H1 (cell line): ENCODE results near the gene S1PR1. TPM values are rescaled to one million over a fixed set of nuclear protein-coding genes. Genes with fewer than 3 reads are reported as not detected.

ENCODE experiments used
- CTCF ChIA-PET: fragments of 300-600 bp; sonication (Branson Sonifier 250); formaldehyde crosslinking; loops from one replicate; lab custom pipeline; 2021; ENCODE audit not compliant: partially characterized antibody; lab: Charles Lee
- POLR2A ChIA-PET: fragments of 300-600 bp; sonication (Branson Sonifier 250); formaldehyde crosslinking; loops from one replicate; lab custom pipeline; 2021; ENCODE audit warnings: inconsistent platforms; ENCODE audit not compliant: partially characterized antibody; lab: Charles Lee
- DNase-seq, 2 experiments: peaks; one replicate each; pipeline versions ENCODE4 v3.0.0 to v3.0.0-alpha.2; 2010 to 2022; ENCODE audit warnings: low spot score in 2 of 2, low read depth in 1 of 2, mixed read lengths in 1 of 2
- FAIRE-seq: peaks from 2 replicates; lab custom pipeline; 2011; peaks lifted over from hg19 to GRCh38; lab: Jason Lieb, UNC
- H2AFZ ChIP-seq: 2 replicates; pipeline ENCODE4 v1.8.1; 2012; ENCODE audit warnings: low read length, inconsistent platforms
- H2AK5ac ChIP-seq: 2 replicates; pipeline ENCODE4 v1.6.1; 2013; ENCODE audit warnings: low read depth, low read length
- H2BK120ac ChIP-seq: replicated peaks from 2 replicates; pipeline ENCODE3; 2013; ENCODE audit warnings: low read depth, low read length, inconsistent platforms
- H2BK12ac ChIP-seq: 2 replicates; pipeline ENCODE4 v1.6.1; 2013; ENCODE audit warnings: low read depth, low read length
- H2BK15ac ChIP-seq: 2 replicates; pipeline ENCODE4 v1.6.1; 2013; ENCODE audit warnings: low read length
- H2BK20ac ChIP-seq: 2 replicates; pipeline ENCODE4 v1.6.1; 2013; ENCODE audit warnings: low read length
- H2BK5ac ChIP-seq: 2 replicates; pipeline ENCODE4 v1.6.1; 2013; ENCODE audit warnings: low read depth, low read length
- H3K14ac ChIP-seq: 2 replicates; pipeline ENCODE4 v1.6.1; 2013; ENCODE audit warnings: inconsistent platforms; ENCODE audit not compliant: insufficient read length
- H3K18ac ChIP-seq: 2 replicates; pipeline ENCODE4 v1.6.1; 2013; ENCODE audit warnings: low read length; ENCODE audit errors: extremely low read depth
- H3K23ac ChIP-seq: 2 replicates; pipeline ENCODE4 v1.6.1; 2013; ENCODE audit warnings: inconsistent platforms; ENCODE audit not compliant: insufficient read length
- H3K23me2 ChIP-seq: 2 replicates; pipeline ENCODE4 v1.6.1; 2013; ENCODE audit warnings: low read depth, low read length
- H3K27ac ChIP-seq: 2 replicates; pipeline ENCODE4 v1.6.1; 2011; ENCODE audit warnings: low read depth, low read length, inconsistent platforms
- H3K27me3 ChIP-seq, 4 experiments: replicated peaks in 1 of 4; 1 replicate in 1 of 4; 2 replicates in 3 of 4; pipeline versions ENCODE4 v1.6.1 to v1.8.1; 2011 to 2013; ENCODE audit warnings: low read length in 3 of 4, mild to moderate bottlenecking in 3 of 4, inconsistent platforms in 2 of 4, mixed read lengths in 2 of 4, moderate library complexity in 1 of 4; ENCODE audit not compliant: control insufficient read depth in 3 of 4, insufficient read depth in 3 of 4; ENCODE audit errors: extremely low read depth in 1 of 4
- H3K36me3 ChIP-seq, 4 experiments: 2 replicates each; pipeline versions ENCODE4 v1.6.1 to v1.8.1; 2011 to 2013; ENCODE audit warnings: mild to moderate bottlenecking in 4 of 4, low read length in 3 of 4, moderate library complexity in 2 of 4, control low read depth in 1 of 4, inconsistent platforms in 1 of 4; ENCODE audit not compliant: insufficient read depth in 4 of 4, control insufficient read depth in 2 of 4
- H3K4ac ChIP-seq: replicated peaks from 2 replicates; pipeline ENCODE3; 2013; ENCODE audit warnings: low read length, low read depth, mixed read lengths, inconsistent platforms; ENCODE audit not compliant: insufficient read length
- H3K4me1 ChIP-seq, 4 experiments: replicated peaks in 1 of 4; 1 replicate in 1 of 4; 2 replicates in 3 of 4; pipeline versions ENCODE4 v1.6.1 to v1.8.1; 2011 to 2013; ENCODE audit warnings: low read length in 3 of 4, inconsistent platforms in 2 of 4, mixed read lengths in 1 of 4; ENCODE audit not compliant: insufficient read depth in 4 of 4, control insufficient read depth in 3 of 4
- H3K4me2 ChIP-seq, 2 experiments: 2 replicates each; pipeline versions ENCODE4 v1.6.1 to v1.8.1; 2011 to 2013; ENCODE audit warnings: low read depth in 2 of 2, low read length in 2 of 2, control low read depth in 1 of 2, inconsistent platforms in 1 of 2, mild to moderate bottlenecking in 1 of 2; ENCODE audit not compliant: insufficient read depth in 1 of 2
- H3K4me3 ChIP-seq, 4 experiments: fragments of 200-600, 300-600 bp in 1 of 4; sonication (generic), shearing (Covaris generic), sonication (Bioruptor Twin) in 1 of 4; 2 replicates each; pipeline versions ENCODE4 v1.5.1 to v1.8.1; 2011 to 2016; ENCODE audit warnings: low read length in 4 of 4, low read depth in 3 of 4, control low read depth in 2 of 4, inconsistent platforms in 2 of 4, mild to moderate bottlenecking in 2 of 4, mixed read lengths in 1 of 4, moderate library complexity in 1 of 4; ENCODE audit not compliant: insufficient read depth in 2 of 4; ENCODE audit errors: extremely low read depth in 1 of 4
- H3K56ac ChIP-seq: replicated peaks from 2 replicates; pipeline ENCODE3; 2013; ENCODE audit warnings: low read depth, mild to moderate bottlenecking, mixed read lengths, low read length, inconsistent platforms; ENCODE audit not compliant: insufficient read length
- H3K79me1 ChIP-seq: 2 replicates; pipeline ENCODE4 v1.6.1; 2013; ENCODE audit warnings: low read depth, low read length, control low read depth
- H3K79me2 ChIP-seq, 2 experiments: 2 replicates each; pipeline versions ENCODE4 v1.6.1 to v1.8.1; 2012 to 2013; ENCODE audit warnings: low read length in 2 of 2, mild to moderate bottlenecking in 2 of 2, inconsistent platforms in 1 of 2; ENCODE audit not compliant: insufficient read depth in 2 of 2, control insufficient read depth in 1 of 2
- H3K9ac ChIP-seq, 4 experiments: replicated peaks in 1 of 4; 1 replicate in 1 of 4; 2 replicates in 3 of 4; pipeline versions ENCODE4 v1.6.1 to v1.8.1; 2011 to 2013; ENCODE audit warnings: low read depth in 3 of 4, low read length in 3 of 4, control low read depth in 2 of 4, mild to moderate bottlenecking in 2 of 4, moderate library complexity in 2 of 4, inconsistent platforms in 1 of 4; ENCODE audit errors: extremely low read depth in 1 of 4
- H3K9me3 ChIP-seq, 2 experiments: 2 replicates each; pipeline versions ENCODE4 v1.6.1 to v1.8.1; 2012 to 2013; ENCODE audit warnings: mild to moderate bottlenecking in 2 of 2, moderate library complexity in 2 of 2, control low read depth in 1 of 2, inconsistent platforms in 1 of 2, low read depth in 1 of 2, low read length in 1 of 2, mixed read lengths in 1 of 2; ENCODE audit not compliant: insufficient read depth in 2 of 2
- H4K20me1 ChIP-seq, 2 experiments: replicated peaks in 1 of 2; 2 replicates each; pipeline versions ENCODE3 to v1.8.1; 2011 to 2013; ENCODE audit warnings: inconsistent platforms in 2 of 2, low read length in 2 of 2, mild to moderate bottlenecking in 1 of 2; ENCODE audit not compliant: insufficient read depth in 2 of 2, control insufficient read depth in 1 of 2
- H4K5ac ChIP-seq: 2 replicates; pipeline ENCODE4 v1.6.1; 2013; ENCODE audit warnings: low read length, low read depth, mixed read lengths, inconsistent platforms; ENCODE audit not compliant: insufficient read length
- H4K8ac ChIP-seq: 2 replicates; pipeline ENCODE4 v1.8.0; 2013; ENCODE audit warnings: mild to moderate bottlenecking, moderate library complexity, low read length, inconsistent platforms; ENCODE audit not compliant: insufficient read depth; ENCODE audit errors: extremely low read depth
- H4K91ac ChIP-seq: replicated peaks from 2 replicates; pipeline ENCODE3; 2013; ENCODE audit warnings: low read length, mixed read lengths, inconsistent platforms; ENCODE audit not compliant: insufficient read length
- ASH2L ChIP-seq: fragments of 200-600, 300-600 bp; sonication (generic); IDR thresholded peaks from one replicate; pipeline ENCODE4 v1.7.1; 2017; ENCODE audit warnings: low read length
- ATF3 ChIP-seq: IDR thresholded peaks from 2 replicates; pipeline ENCODE4 v1.6.1; 2011; ENCODE audit warnings: low read depth, mild to moderate bottlenecking, low read length; ENCODE audit not compliant: insufficient read depth
- BACH1 ChIP-seq: IDR thresholded peaks from 2 replicates; pipeline ENCODE4 v1.6.1; 2012; ENCODE audit warnings: low read length, improper control_type of control experiment
- CHD1 ChIP-seq: IDR thresholded peaks from 2 replicates; pipeline ENCODE4 v1.6.1; 2012; ENCODE audit warnings: low read depth, low read length, improper control_type of control experiment
- E2F6 ChIP-seq: IDR thresholded peaks from 2 replicates; pipeline ENCODE4 v1.6.1; 2012; ENCODE audit warnings: inconsistent platforms
- EZH2 ChIP-seq: fragments of 200-600 bp; sonication (generic); IDR thresholded peaks from 2 replicates; pipeline ENCODE4 v1.7.1; 2012; ENCODE audit warnings: low read depth, mild to moderate bottlenecking, moderate library complexity, low read length, inconsistent platforms; ENCODE audit not compliant: severe bottlenecking
- GABPA ChIP-seq: IDR thresholded peaks from 2 replicates; pipeline ENCODE4 v1.6.1; 2011; ENCODE audit warnings: mild to moderate bottlenecking, low read length, moderate library complexity, borderline replicate concordance; ENCODE audit not compliant: insufficient read depth
- NRF1 ChIP-seq: IDR thresholded peaks from 2 replicates; pipeline ENCODE4 v1.6.1; 2011; ENCODE audit warnings: mild to moderate bottlenecking, low read depth, low read length, improper control_type of control experiment
- SP1 ChIP-seq: IDR thresholded peaks from 2 replicates; pipeline ENCODE4 v1.6.1; 2011; ENCODE audit warnings: low read depth, low read length
- TAF7 ChIP-seq: optimal IDR thresholded peaks from 2 replicates; pipeline ENCODE3; 2011; ENCODE audit warnings: low read depth, mild to moderate bottlenecking, inconsistent platforms, low read length, moderate library complexity, borderline replicate concordance
- TBP ChIP-seq: IDR thresholded peaks from 2 replicates; pipeline ENCODE4 v1.6.1; 2011; ENCODE audit warnings: low read depth, low read length, improper control_type of control experiment
- YY1 ChIP-seq: IDR thresholded peaks from 2 replicates; pipeline ENCODE4 v1.6.1; 2011; ENCODE audit warnings: low read depth, mild to moderate bottlenecking, low read length
- WGBS, 2 experiments: shearing (Covaris generic) in 1 of 2; methylation state at CpG; one replicate each; pipeline versions ENCODE4 v1.1.6 to v1.1.7; 2013 to 2015; ENCODE audit warnings: low lambda C conversion rate in 2 of 2, mixed read lengths in 2 of 2, inconsistent platforms in 1 of 2, low coverage in 1 of 2, missing lambda C conversion rate in 1 of 2; ENCODE audit not compliant: insufficient replicate concordance in 2 of 2, insufficient coverage in 1 of 2, insufficient read length in 1 of 2; ENCODE audit errors: extremely low coverage in 1 of 2, missing lambda C conversion rate in 1 of 2; 5-methylcytosine and 5-hydroxymethylcytosine counted together
- polyA plus RNA-seq, 7 experiments: library from polyadenylated mRNA; depleted of rRNA in 3 of 7; stranded (reverse) in 5 of 7; unstranded in 2 of 7; fragments of >200 nt in 5 of 7; fragments of 200-250 nt in 2 of 7; gene quantifications; 1 replicate in 5 of 7; 2 replicates in 1 of 7; 4 replicates in 1 of 7; pipeline versions ENCODE4 v1.2.1 to v1.2.3, GENCODE V29; 2011 to 2013; ENCODE audit warnings: missing spikeins in 2 of 7, mixed read lengths in 2 of 7
- total RNA-seq: library from RNA; stranded (reverse); fragmentation: NEBNext Ultra II Directional; extraction: Animal tissue kit (Norgen Biotek cat#: 25700); gene quantifications from 2 replicates; pipeline ENCODE4 v1.2.1, GENCODE V29; 2021

S1PR1 gene
- total and polyA plus RNA-seq, 2 of the 8 experiments (the other 6 are each of a cell fraction or from before 2014, with no cell fraction given), result 3.5 to 5.5 TPM

- Histone ChIP-seq H3K23me2 (no peaks in the 10 kb centered on the region), H3K79me1 (no peaks in the 10 kb centered on the region), H3K79me2 (no peaks in the 10 kb centered on the region), H2BK12ac (no peak overlapping the region), H3K18ac (no peak overlapping the region), H3K9ac (no peak overlapping the region), H3K4me2 (no peak overlapping the region), H2BK20ac (no peak overlapping the region), H3K4me1 (no peaks in the 10 kb centered on the region), H2BK5ac (no peak overlapping the region), H4K91ac (no peak overlapping the region), H3K27ac (no peak overlapping the region), H3K4ac (no peak overlapping the region), H3K9me3 (no peaks in the 10 kb centered on the region), H3K4me3 (no peak overlapping the region), H2BK15ac (no peak overlapping the region), H3K56ac (no peak overlapping the region), H4K8ac (no peak overlapping the region), H2AK5ac (no peak overlapping the region), H3K27me3 (no peaks in the 10 kb centered on the region), H4K5ac (no peak overlapping the region), H4K20me1 (peaks cover 0 to 1% of the 10 kb centered on the region in 2 experiments), H3K23ac (no peak overlapping the region), H3K14ac (no peak overlapping the region), H3K36me3 (no peaks in the 10 kb centered on the region), H2AFZ (no peak overlapping the region; the same call in 1 of the 2 replicates), H2BK120ac (no peak overlapping the region)
- ChIA-PET CTCF (interaction anchor here (0.6 to 3.2 kb wide), 4 partner anchors 11 to 88 kb away, joined by 4 to 26 read pairs (median 13); no protein-coding TSS in a partner anchor), POLR2A (no interaction called here)
- DNase-seq, result no peak
- no peak for FAIRE-seq
- WGBS, 2 experiments, result 67% methylated on average over 5 of the region's 5 CpGs; no CpG with 5 or more reads in 1 of the 2 experiments
- TF ChIP-seq BACH1 (no peak), E2F6 (no peak), GABPA (no peak), ATF3 (no peak), CHD1 (no peak), ASH2L (no peak), YY1 (no peak), EZH2 (no peak), SP1 (no peak), NRF1 (no peak), TBP (no peak), TAF7 (no peak)
Measured at GRCh38 chr1:101250656-101251272, 13.9 kb downstream of the S1PR1 start.
